NCI-H345 treated with DMSO at 0.1 percent for 48 hours (cell line): ENCODE results near the gene BRIP1.
"Not testable (repeated sequence)": the region's sequence is repeated elsewhere in the genome, so short reads cannot be mapped to it uniquely, and the experiment has no call there.

Experiments
- DNase-seq: peaks from one replicate; lab custom pipeline; 2025; ENCODE audit not compliant: unreplicated experiment; lab: John Stamatoyannopoulos, UW

Gene BRIP1

DNA sequence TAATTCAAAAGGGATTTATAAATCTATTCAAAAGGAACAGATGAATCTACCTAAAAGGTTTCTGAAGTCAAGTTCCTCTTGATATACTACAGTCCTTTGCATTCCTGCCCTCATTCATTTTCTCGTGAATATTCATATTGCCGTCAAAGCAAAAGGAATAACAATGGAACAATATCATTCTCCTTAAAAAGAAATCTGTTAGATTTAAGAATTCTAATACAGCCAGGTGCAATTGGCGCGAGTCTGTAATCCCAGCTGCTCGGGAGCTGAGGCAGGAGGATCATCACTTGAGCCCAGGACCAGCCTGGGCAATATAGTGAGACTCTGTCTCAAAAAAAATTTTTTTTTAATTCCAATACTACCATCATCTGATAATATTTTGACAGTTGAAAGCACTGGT lies 130.3 kb downstream of the BRIP1 start:
- no peak for DNase-seq

DNA sequence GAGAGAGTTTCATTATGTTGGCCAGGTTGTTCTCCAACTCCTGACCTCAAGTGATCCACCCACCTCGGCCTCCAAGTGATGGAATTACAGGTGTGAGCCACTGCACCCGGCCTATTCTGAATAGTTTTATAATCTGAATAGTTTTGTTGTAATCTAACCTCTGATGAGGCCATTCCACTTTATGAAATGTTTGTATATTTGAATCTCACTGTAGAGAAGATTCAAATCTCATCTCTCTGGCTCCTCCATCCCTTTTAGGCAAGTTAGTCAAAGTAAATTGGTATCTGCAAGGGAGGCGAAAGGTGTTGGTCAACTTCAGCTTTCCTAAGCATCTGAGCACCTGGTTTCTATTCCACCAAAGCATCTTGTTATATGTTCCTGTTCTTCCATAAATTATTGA lies 131.2 kb downstream of the BRIP1 start:
- DNase-seq: no peak

DNA sequence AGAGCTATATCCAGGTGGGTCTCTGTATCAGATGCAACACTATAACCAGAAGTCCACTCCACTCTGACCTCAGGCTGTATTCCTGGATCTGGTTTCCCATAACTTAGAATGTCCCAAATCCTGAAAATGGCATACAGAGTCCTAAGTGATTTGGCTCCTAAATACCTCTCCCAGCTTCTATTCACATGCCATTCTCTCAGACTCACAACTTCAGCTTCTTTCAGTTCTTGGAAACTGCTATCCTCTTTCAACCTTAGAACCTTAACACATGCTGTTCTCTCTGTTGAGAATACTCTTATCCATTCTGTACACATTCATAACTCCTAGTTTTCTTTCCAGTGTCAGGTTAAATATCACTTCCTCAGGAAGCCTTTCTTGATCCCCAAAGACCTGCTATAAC lies 132.0 kb downstream of the BRIP1 start:
- no peak for DNase-seq

- DNase-seq: no peak
Observed at GRCh38 chr17:61729690-61730268, 133.5 kb downstream of the BRIP1 start.

DNA sequence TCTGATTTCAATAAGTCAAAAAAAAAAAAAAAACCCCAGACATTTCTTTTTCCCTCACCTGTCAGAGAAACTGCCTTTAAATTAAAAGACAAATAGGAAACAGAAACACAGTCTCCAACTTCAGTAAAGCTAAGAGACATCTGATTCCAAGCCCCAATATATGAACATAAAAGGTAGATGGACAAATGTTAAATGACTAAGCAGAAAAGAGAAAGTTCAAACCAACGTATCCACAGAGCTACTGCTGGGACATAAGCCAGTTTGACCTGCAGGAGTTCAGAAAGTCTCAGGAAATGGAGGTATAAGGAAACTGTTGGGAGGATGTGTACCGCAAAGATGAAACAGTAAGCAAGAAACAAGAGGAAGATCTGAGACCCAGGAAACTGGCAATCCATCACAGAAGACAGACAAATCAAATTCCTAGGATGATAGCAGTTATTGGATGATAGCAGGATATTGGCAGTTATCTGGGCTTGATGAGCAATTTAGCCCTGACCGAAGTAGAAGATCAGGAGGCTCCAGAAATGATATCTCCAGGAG lies 135.0 kb downstream of the BRIP1 start:
- DNase-seq: no peak

- not testable (repeated sequence) for DNase-seq
Observed at GRCh38 chr17:61727798-61728197, 135.5 kb downstream of the BRIP1 start.

- DNase-seq: no peak
Observed at GRCh38 chr17:61726977-61727376, 136.4 kb downstream of the BRIP1 start.

- DNase-seq: no peak
Observed at GRCh38 chr17:61724777-61725176, 138.6 kb downstream of the BRIP1 start.

GRCh38 chr17:61723914-61724313 lies 139.4 kb downstream of the BRIP1 start:
- no peak for DNase-seq

GRCh38 chr17:61723183-61723582 lies 140.1 kb downstream of the BRIP1 start:
- no peak for DNase-seq

DNA sequence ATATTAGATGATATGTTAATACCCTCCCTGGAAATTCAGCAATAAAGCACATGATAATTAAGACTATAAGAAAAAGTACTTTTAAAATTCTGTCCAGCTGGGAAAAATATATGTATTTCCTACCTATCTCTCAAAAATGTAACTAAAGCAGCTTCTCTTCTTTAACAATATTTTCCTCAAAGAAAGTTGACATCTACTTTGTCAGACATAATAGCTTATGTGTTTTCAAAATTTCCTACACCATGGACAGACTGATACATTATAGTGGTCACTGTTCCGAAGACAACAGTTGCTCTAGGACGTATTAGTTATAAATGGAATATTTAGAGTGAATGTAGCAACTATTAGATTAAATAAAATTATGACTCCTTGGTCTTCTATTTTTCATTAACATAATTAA lies 140.9 kb downstream of the BRIP1 start:
- DNase-seq: no peak

DNA sequence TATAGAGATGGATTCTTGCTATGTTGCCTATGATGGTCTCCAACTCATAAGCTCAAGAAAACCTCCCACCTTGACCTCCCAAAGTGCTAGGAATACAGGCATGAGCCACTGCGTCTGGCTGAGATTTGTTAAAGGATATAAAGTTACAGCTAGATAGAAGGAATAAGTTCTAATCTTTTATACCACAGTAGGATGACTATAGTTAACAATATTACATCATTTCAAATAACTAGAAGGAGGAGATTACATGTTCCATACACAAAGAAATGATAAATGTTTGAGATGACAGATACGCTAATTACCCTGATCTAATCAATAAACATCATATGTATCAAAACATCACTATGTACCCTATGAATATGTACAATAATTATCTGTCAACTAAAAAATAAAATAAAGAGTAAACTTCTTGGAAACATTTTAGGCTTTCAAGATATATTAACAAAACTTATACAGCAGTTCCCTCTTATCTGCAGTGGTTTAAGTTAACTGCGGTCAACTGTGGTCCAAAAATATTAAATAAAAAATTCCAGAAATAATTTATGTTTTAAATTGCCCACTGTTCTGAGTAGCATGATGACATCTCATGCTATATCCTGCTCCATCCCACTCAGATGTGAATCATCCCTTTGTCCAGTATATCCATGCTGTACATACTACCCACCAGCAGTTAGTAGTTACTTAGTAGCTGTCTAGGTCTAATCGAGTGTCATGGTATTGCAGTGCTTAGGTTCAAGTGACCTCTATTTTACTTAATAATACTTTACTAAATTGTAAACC lies 143.1 kb downstream of the BRIP1 start:
- no peak for DNase-seq

- not testable (repeated sequence) for DNase-seq
Observed at GRCh38 chr17:61719220-61719619, 144.1 kb downstream of the BRIP1 start.

- DNase-seq: no peak
Observed at GRCh38 chr17:61718022-61718421, 145.3 kb downstream of the BRIP1 start.

DNA sequence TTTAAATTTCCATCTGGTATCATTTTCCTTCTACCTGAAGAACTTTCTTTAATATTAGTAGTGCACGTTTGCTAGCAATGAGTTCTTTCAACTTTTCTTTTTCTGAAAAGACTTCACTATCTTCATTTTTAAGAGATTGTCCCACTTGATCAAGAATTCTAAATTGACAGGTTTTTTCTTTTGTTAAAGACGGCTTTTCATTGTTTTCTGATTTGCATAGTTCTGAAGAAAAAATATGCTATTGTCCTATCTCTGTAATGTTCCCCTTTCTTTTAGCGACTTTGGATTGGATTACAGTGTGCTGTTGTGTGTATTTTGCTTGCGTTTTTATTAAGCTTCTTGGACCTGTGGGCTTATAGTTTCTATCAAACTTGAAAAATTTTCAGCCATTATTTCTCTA lies 146.0 kb downstream of the BRIP1 start:
- no peak for DNase-seq

- no peak for DNase-seq
Observed at GRCh38 chr17:61716225-61716829, 147.0 kb downstream of the BRIP1 start.

DNA sequence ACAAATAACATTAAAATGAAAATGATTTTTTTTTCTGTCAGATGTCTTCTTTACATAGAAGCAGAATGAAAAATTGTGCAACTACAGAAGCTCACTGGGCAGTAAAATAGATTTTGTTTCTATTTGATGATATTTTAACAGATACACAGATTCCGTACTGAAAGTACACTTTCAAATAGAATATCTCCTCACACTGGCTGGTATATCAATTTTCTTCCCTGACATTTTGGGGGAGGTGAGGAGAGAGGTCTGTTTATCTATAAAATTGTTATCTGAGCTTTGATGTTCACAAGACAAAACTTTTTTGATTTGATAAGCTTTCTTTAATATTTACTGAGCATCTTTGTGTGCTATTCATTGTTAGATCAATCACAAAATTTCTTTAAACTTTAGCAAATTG lies 148.0 kb downstream of the BRIP1 start:
- DNase-seq: no peak

GRCh38 chr17:61714300-61714699 lies 149.0 kb downstream of the BRIP1 start:
- no peak for DNase-seq

GRCh38 chr17:61713035-61713434 lies 150.3 kb downstream of the BRIP1 start:
- no peak for DNase-seq

DNA sequence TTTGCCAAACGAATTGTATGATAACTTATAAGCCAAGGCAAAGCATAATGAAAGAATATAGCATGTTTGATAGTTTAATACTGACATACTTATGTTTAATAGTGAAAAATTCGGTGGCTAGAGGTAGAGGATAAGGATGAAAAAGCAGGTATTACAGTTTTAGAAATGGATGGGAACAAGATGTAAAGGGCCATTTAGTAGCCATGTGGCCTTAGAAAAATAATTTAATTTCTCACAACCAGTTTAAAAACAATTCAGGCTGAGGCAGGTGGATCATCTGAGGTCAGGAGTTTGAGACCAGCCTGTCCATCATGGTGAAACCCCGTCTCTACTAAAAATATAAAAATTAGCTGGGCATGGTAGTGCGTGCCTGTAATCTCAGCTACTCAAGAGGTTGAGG lies 152.8 kb downstream of the BRIP1 start:
- no peak for DNase-seq

- no peak for DNase-seq
Observed at GRCh38 chr17:61709567-61709966, 153.8 kb downstream of the BRIP1 start.

DNA sequence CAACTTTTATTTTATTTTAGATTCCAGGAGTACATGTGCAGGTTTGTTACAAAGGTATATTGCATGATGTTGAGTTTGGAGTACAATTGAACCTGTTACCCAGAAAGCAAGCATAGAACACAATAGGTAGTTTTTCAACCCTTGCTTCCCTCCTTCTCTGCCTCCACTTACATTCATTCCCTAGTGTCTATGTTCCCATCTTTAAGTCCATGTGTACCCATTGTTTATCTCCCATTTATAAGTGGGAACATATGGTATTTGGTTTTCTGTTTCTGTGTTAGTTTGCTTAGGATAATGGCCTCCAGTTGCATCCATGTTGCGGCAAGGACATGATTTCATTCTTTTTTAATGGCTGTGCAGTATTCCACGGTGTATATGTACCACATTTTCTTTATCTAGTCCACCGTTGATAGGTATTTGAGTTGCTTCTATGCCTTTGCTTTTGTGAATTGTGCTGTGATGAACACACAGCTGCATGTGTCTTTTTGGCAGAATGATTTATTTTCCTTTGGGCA lies 158.3 kb downstream of the BRIP1 start:
- no peak for DNase-seq
